ENCODE data around the gene SIPA1L3. TPM values are rescaled to one million over a fixed set of nuclear protein-coding genes. Genes with fewer than 3 reads are reported as not detected.

SIPA1L3 gene
- total RNA-seq, 1 experiment from 2014 or later, result 125 TPM

DNA sequence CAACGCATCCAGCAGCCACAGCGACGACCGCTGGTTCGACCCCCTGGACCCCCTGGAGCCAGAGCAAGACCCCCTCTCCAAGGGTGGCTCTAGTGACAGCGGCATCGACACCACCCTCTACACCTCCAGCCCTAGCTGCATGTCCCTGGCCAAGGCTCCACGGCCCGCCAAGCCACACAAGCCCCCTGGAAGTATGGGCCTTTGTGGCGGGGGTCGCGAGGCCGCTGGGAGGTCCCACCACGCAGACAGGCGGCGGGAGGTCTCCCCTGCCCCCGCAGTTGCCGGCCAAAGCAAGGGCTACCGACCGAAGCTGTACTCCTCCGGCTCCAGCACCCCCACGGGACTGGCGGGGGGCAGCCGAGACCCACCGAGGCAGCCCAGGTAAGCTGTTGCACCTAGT is 257.5 kb downstream of the SIPA1L3 start:
- Mint-ChIP-seq H3K4me3 (ENCODE audit: unreplicated experiment) (no peak overlapping the region), H3K27me3 (ENCODE audit: insufficient read depth, unreplicated experiment) (no peaks in the 10 kb centered on the region), H3K9me3 (ENCODE audit: unreplicated experiment) (no peaks in the 10 kb centered on the region), H3K27ac (ENCODE audit: unreplicated experiment) (no peak overlapping the region), H3K36me3 (ENCODE audit: insufficient read depth, unreplicated experiment) (peaks cover 92% of the 10 kb centered on the region), H3K4me1 (ENCODE audit: low read depth, unreplicated experiment) (no peaks in the 10 kb centered on the region)
- intact Hi-C loops (cut with micrococcal nuclease; ENCODE audit: unreplicated experiment), result no loop called here
- DNase-seq, result no peak
- H3K4me3 ChIP-seq (ENCODE audit: low read depth, low read length), result no peak overlapping the region
- POLR2A ChIA-PET, result no interaction called here
- TF ChIP-seq, protein P1, sequence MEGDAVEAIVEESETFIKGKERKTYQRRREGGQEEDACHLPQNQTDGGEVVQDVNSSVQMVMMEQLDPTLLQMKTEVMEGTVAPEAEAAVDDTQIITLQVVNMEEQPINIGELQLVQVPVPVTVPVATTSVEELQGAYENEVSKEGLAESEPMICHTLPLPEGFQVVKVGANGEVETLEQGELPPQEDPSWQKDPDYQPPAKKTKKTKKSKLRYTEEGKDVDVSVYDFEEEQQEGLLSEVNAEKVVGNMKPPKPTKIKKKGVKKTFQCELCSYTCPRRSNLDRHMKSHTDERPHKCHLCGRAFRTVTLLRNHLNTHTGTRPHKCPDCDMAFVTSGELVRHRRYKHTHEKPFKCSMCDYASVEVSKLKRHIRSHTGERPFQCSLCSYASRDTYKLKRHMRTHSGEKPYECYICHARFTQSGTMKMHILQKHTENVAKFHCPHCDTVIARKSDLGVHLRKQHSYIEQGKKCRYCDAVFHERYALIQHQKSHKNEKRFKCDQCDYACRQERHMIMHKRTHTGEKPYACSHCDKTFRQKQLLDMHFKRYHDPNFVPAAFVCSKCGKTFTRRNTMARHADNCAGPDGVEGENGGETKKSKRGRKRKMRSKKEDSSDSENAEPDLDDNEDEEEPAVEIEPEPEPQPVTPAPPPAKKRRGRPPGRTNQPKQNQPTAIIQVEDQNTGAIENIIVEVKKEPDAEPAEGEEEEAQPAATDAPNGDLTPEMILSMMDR (IDR thresholded peaks at IDR 0.05; ENCODE audit: insufficient read depth in 1 of 2, low read depth in 1 of 2, low read length in 1 of 2, severe bottlenecking in 1 of 2, unreplicated experiment in 1 of 2), result no peak
- CTCF ChIA-PET, result no interaction called here
- no peaks in the 10 kb centered on the region for H3K4me1 ChIP-seq
- BruUV-seq (replicated peaks), result no TSS peak
- peaks cover 12% of the 10 kb centered on the region for H3K9me3 ChIP-seq
- no peaks in the 10 kb centered on the region for H3K27me3 ChIP-seq (replicated peaks; ENCODE audit: control insufficient read depth, insufficient read depth, low read length)
- peaks cover 22% of the 10 kb centered on the region for H3K36me3 ChIP-seq (ENCODE audit: control insufficient read depth, insufficient read depth, low read length)

DNA sequence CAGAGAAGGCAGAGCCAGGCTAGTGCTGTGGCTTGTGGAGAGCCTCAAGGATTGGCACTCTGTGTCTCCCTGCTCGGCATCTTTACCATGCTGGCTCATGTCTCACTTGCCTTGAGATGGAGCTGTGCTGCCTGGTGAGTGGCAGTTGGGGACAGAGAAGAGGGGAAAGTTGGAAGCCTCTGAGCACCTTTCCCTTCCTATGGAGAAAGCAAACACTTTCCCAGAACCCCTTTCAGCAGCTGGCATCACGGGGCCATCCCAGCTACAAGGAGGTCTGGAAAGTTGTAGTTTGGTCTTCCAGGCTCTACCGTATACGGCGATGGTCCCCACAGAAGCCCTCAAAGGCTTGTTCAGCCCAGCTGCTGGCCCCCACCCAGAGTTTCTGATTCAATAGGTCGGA is 258.3 kb downstream of the SIPA1L3 start:
- Mint-ChIP-seq H3K4me3 (ENCODE audit: unreplicated experiment) (no peak overlapping the region), H3K36me3 (ENCODE audit: insufficient read depth, unreplicated experiment) (peaks cover 92% of the 10 kb centered on the region), H3K27ac (ENCODE audit: unreplicated experiment) (no peak overlapping the region), H3K27me3 (ENCODE audit: insufficient read depth, unreplicated experiment) (no peaks in the 10 kb centered on the region), H3K4me1 (ENCODE audit: low read depth, unreplicated experiment) (no peaks in the 10 kb centered on the region), H3K9me3 (ENCODE audit: unreplicated experiment) (no peaks in the 10 kb centered on the region)
- TF ChIP-seq, protein P1 (IDR thresholded peaks at IDR 0.05; ENCODE audit: insufficient read depth in 1 of 2, low read depth in 1 of 2, low read length in 1 of 2, severe bottlenecking in 1 of 2, unreplicated experiment in 1 of 2), result no peak
- Histone ChIP-seq H3K36me3 (ENCODE audit: control insufficient read depth, insufficient read depth, low read length) (peaks cover 21% of the 10 kb centered on the region), H3K4me1 (no peaks in the 10 kb centered on the region), H3K27me3 (replicated peaks; ENCODE audit: control insufficient read depth, insufficient read depth, low read length) (no peaks in the 10 kb centered on the region), H3K9me3 (peaks cover 12% of the 10 kb centered on the region), H3K4me3 (ENCODE audit: low read depth, low read length) (no peak overlapping the region)
- DNase-seq, result no peak
- no TSS peak for BruUV-seq (replicated peaks)
- ChIA-PET CTCF (no interaction called here), POLR2A (no interaction called here)
- intact Hi-C loops (cut with micrococcal nuclease; ENCODE audit: unreplicated experiment), result no loop called here

DNA sequence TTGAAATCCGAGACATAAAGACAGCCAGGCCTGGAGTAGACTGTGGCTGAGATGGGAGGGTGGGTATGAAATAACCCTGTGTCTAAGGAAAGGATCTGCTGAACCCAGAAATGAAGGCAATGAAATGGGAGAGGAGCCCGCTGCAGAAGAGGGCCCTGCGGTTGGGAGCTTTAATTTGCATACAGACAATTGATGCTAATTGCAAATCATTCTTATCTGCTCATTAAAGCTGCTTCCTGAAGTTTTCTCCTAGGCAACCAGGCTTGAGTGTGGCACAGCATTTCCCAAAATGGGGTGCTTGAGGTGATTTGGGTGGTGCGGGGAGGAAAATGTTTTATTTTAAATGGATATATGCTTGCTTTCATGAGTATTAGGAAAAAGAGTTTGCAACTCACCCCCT is 261.6 kb downstream of the SIPA1L3 start:
- H3K4me1 Mint-ChIP-seq (ENCODE audit: low read depth, unreplicated experiment), result no peaks in the 10 kb centered on the region
- CTCF ChIA-PET, result no interaction called here
- no peaks in the 10 kb centered on the region for H3K9me3 Mint-ChIP-seq (ENCODE audit: unreplicated experiment)
- no peak overlapping the region for H3K27ac Mint-ChIP-seq (ENCODE audit: unreplicated experiment)
- H3K4me3 ChIP-seq (ENCODE audit: low read depth, low read length), result no peak overlapping the region
- no TSS peak for BruUV-seq (replicated peaks)
- H3K27me3 Mint-ChIP-seq (ENCODE audit: insufficient read depth, unreplicated experiment), result no peaks in the 10 kb centered on the region
- peaks cover 9% of the 10 kb centered on the region for H3K36me3 ChIP-seq (ENCODE audit: control insufficient read depth, insufficient read depth, low read length)
- POLR2A ChIA-PET, result no interaction called here
- intact Hi-C loops (cut with micrococcal nuclease; ENCODE audit: unreplicated experiment), result no loop called here
- H3K9me3 ChIP-seq, result no peaks in the 10 kb centered on the region
- no peaks in the 10 kb centered on the region for H3K4me1 ChIP-seq
- DNase-seq, result no peak
- H3K4me3 Mint-ChIP-seq (ENCODE audit: unreplicated experiment), result no peak overlapping the region
- H3K36me3 Mint-ChIP-seq (ENCODE audit: insufficient read depth, unreplicated experiment), result peaks cover 81% of the 10 kb centered on the region
- H3K27me3 ChIP-seq (replicated peaks; ENCODE audit: control insufficient read depth, insufficient read depth, low read length), result no peaks in the 10 kb centered on the region
- TF ChIP-seq, protein P1 (IDR thresholded peaks at IDR 0.05; ENCODE audit: insufficient read depth in 1 of 2, low read depth in 1 of 2, low read length in 1 of 2, severe bottlenecking in 1 of 2, unreplicated experiment in 1 of 2), result no peak
